Kidney glomerular epithelial cell (primary cell): Measurements from ENCODE around the gene KRTAP10-9.

Source experiments
- DNase-seq: peaks from one replicate; lab custom pipeline; 2025; lab: John Stamatoyannopoulos, UW

Gene KRTAP10-9

GRCh38 chr21:44666401-44667320, 39.8 kb downstream of the KRTAP10-9 start, which contains the start of gene KRTAP12-2:
Gene KRTAP12-2 (minus strand): TSS chr21:44666927. CDS start chr21:44666886, 41 bp downstream.
- no peak for DNase-seq

- no peak for DNase-seq
Observed at GRCh38 chr21:44667612-44668011, 40.7 kb downstream of the KRTAP10-9 start.

- DNase-seq = no peak
Observed at GRCh38 chr21:44670642-44671432, 43.9 kb downstream of the KRTAP10-9 start.

- DNase-seq = no peak
Observed at GRCh38 chr21:44671911-44672310, 45.0 kb downstream of the KRTAP10-9 start.

GRCh38 chr21:44677881-44678280, 51.0 kb downstream of the KRTAP10-9 start:
- no peak for DNase-seq
